GM21576 (cell line): Measurements from ENCODE around the gene CPA1.

ENCODE experiments used
- ATAC-seq: cut with Tn5 transposase; IDR thresholded peaks from one replicate; pipeline ENCODE4 v1.9.1; 2021; ENCODE audit warnings: mild to moderate bottlenecking, moderate library complexity; ENCODE audit not compliant: unreplicated experiment

Gene CPA1

DNA sequence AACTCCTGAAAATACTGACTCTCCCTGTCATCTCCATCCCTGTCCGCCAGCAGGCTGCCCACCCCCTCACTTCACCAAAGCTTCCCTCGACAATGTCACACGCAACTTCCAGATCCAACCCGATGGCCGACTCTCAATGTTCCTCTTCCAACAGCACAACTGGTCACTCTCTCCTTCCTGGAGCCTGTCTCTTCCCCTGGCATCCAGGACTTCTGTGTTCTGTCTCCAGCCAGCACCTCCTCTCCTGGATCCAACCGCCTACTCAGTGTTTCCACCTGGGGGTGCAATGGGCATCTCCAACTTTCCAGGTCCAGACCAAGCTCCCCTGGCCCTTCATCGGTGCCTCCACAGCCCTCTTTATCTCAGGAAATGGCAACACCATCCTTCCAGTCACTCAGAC lies 27.1 kb upstream of the CPA1 start:
- ATAC-seq = no peak

GRCh38 chr7:130356121-130356875 lies 24.0 kb upstream of the CPA1 start:
- no peak for ATAC-seq

DNA sequence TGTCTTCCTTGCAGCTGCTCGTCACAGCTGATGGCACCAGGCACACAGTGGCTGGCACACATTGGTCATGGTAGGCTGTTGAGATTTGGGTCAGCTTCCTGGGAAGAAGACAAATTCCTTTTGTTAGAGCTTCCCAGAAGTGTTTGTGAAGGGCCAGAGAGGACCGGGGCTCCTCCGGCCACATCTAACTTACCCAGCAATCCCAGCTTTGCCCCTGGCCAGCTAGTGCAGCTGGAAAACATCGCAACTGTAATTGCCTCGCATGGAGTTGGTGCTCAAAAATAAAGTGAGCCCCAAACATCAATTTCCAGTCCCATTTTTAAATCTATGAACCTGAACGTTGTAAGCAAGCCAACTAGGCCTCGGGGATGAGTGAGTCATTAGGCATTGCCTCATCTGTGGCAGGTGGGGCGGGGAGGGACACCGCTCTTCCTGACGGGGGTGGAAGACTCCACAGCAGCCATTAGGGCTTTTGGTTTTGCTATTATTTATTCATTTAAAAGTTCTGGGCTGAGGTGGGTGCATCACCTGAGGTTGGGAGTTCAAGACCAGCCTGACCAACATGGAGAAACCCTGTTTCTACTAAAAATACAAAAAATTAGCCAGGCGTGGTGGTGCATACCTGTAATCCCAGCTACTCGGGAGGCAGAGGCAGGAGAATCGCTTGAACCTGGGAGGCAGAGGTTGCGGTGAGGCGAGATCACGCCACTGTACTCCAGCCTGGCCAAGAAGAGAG lies 23.2 kb upstream of the CPA1 start:
- ATAC-seq = no peak

DNA sequence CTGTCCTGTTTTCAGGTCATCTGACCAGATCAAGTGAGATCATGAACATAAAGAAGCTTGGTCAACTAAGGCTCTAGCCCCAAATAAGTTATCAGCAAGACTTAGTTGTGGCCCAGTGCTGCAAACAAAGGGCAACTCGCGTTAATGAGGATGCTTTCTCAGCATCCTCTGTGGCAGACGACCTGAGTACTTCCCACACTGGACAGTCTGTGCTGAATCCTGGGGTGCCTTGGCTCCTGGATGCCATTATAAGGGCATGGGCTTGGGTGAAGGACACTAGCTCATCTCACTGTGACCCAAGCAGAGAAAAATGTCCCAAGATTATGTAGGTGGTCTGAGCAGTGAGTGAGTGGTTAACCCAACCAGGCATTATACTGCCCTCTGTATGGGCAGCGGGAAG lies 21.8 kb upstream of the CPA1 start:
- ATAC-seq = no peak

DNA sequence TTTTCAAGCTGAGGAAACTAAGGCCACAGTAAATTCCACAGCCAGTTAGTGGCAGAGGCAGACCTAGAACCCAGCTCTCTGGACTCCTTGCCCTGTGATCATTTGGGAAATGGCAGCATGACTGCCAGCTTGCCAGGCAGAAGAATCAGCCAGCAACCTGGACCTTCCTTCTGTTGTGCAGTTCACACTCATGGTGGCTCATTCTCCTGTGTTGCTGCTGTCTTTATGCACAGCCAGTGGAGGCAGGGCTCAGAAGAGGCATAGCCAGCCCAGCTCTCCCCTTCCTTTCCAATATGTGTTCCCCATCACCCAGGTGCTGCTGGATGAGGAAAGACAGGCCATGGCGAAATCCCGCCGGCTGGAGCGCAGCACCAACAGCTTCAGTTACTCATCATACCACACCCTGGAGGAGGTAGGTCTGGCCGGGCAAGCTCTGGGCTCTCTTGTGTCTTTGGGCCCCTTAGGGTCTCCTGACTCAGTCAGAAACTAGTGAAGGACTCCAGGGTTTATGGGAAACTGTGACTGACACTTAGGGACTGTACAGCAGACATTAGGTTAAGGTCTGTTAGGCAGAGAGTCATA lies 20.9 kb upstream of the CPA1 start:
- ATAC-seq = no peak

- ATAC-seq = no peak
Measured at GRCh38 chr7:130360518-130360917, 19.8 kb upstream of the CPA1 start.

GRCh38 chr7:130361681-130362080 lies 18.6 kb upstream of the CPA1 start:
- no peak for ATAC-seq

GRCh38 chr7:130362251-130362816 lies 18.0 kb upstream of the CPA1 start:
- no peak for ATAC-seq

GRCh38 chr7:130363026-130363847 lies 17.1 kb upstream of the CPA1 start:
- no peak for ATAC-seq

- no peak for ATAC-seq
Measured at GRCh38 chr7:130364451-130364850, 15.8 kb upstream of the CPA1 start.

DNA sequence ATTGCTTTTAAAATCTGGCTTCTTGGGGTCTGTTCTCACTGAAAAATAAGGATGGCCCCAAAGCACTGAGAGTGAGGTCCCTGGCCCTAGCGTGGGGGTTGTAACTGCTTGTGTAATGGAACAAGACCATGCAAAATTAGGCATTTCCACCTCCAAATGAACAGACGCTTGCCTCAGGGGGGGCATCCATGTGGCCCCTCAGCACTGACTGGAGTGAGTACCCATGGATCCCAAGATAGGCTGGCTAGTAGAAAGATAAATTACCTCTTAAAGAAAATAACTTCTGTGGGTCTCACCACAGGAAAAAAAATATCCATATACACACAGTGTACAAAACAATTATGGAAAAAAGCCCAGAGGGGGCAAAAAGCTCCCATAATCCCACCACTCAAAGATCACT lies 15.2 kb upstream of the CPA1 start:
- ATAC-seq = no peak

GRCh38 chr7:130365511-130366441 lies 14.5 kb upstream of the CPA1 start:
- peak; percentile 53 for ATAC-seq

GRCh38 chr7:130366564-130366963 lies 13.7 kb upstream of the CPA1 start:
- no peak for ATAC-seq

DNA sequence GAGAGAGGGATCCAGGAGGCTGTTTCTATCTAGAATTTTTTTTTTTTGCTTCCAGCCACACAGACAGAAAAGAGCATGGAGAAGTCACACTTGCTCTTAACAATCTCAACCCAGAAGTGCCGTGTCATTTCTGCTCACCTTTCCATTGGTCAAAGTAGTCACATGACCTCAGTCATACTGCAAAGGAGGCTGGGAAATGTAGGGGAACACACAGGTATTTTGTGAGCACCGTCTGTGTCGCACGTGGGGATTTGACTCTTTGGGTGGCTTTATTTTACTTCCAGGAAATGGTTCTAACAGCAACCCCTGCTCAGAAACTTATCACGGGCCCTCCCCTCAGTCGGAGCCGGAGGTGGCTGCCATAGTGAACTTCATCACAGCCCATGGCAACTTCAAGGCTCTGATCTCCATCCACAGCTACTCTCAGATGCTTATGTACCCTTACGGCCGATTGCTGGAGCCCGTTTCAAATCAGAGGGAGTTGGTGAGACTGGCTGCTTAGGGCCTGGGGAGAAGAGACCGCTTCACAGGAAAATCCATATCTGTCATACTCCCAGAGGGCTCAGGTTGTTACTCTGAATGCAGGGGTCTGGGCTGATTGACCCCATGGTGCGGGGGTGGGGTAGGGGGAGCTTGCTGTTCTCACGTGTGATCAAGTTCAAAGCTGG lies 13.1 kb upstream of the CPA1 start:
- no peak for ATAC-seq

GRCh38 chr7:130367836-130368746 lies 12.2 kb upstream of the CPA1 start:
- no peak for ATAC-seq

- ATAC-seq = no peak
Measured at GRCh38 chr7:130369110-130369711, 11.1 kb upstream of the CPA1 start.

GRCh38 chr7:130369831-130370550 lies 10.3 kb upstream of the CPA1 start:
- ATAC-seq = no peak
